Activated CD4-positive, CD25-positive, alpha-beta regulatory T cell treated with anti-CD3 and anti-CD28 coated beads, Interleukin-2, amount 50 U/mL, for 72 hours (primary cell): ENCODE measurements around the gene SYT2.
"Not testable (repeated sequence)": the region's sequence is repeated elsewhere in the genome, so short reads cannot be mapped to it uniquely, and the experiment has no call there.

Source experiments
- DNase-seq: peaks from one replicate; pipeline ENCODE4 v3.0.0; 2021

The SYT2 gene

DNA sequence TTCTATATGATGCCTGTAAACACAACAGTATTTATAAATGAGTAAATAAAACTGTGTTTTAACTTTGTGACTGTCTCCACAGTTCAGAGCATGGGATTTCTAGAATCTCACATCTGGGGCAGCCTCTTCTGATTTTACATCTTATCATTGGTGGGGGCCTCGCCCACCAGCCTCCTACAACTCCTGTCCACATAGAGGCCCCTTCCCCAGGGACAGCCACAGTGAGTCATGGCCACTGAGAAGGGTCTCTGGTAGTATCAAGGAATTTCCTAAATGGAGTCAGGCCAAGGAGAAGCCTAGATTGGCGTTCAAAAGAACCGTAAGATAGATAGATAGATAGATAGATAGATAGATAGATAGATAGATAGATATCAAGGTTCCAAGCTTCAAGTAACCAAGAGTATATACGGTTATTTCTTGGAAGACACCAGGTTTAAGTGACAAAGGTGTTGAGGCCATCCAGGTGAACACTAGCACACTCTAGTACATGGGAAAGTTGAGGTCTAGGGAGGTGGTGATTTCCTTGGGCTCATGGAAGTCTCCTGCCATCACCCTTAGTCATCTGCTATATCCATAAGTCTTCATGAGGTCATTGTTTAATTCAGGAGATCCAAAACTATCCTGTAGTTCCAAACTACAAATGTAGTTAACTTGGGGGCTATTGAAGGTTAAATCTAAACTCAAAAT is 121.6 kb downstream of the SYT2 start:
- no peak for DNase-seq

DNA sequence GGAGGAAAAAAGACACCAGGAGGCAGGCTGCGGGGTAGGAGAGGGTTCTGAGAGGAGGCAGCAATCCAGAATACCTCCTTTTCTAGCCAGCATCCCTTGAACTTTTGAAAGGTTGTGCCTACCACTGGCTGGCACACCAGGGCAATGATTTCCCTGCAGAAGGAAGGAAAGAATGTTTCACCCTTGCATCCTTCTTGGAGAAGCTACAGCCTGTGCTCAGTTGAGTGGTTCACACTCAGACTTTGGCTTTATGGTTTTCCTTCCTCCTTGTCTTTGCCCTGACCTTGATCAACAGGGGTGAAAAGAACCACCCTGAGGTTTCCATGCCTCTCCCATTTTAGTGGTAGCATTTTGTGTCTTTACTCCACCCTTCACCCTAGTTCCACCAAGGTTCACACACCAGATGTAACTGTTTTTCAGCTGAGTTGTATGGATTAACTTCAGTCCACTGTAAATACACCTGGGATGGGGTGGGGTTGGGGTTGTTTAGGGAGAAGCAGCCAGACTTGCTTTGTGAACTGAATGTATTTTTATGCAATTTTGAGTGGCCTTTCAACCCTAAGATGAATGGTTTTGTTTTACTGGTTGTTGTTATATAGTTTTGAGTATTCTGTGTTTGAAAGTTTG is 122.3 kb downstream of the SYT2 start:
- no peak for DNase-seq

DNA sequence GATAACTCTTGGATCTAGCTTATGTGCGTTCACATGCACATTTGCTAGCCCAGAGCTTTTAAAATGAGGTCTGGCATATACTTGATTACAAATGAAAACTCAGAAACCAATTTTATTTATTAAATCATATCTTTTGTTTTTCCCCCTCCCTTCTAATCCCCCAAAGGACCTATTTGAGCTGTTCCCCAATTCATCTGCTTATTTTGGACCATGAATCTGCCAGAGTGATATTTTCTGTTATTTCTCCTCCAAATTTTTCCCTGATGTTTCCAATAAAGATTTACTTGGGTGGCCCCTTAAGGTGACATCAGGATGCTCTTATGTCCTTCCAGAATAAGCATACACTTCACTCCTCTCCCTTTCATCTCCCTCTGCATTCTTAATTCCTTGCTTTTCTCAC is 123.4 kb downstream of the SYT2 start:
- DNase-seq: no peak

DNA sequence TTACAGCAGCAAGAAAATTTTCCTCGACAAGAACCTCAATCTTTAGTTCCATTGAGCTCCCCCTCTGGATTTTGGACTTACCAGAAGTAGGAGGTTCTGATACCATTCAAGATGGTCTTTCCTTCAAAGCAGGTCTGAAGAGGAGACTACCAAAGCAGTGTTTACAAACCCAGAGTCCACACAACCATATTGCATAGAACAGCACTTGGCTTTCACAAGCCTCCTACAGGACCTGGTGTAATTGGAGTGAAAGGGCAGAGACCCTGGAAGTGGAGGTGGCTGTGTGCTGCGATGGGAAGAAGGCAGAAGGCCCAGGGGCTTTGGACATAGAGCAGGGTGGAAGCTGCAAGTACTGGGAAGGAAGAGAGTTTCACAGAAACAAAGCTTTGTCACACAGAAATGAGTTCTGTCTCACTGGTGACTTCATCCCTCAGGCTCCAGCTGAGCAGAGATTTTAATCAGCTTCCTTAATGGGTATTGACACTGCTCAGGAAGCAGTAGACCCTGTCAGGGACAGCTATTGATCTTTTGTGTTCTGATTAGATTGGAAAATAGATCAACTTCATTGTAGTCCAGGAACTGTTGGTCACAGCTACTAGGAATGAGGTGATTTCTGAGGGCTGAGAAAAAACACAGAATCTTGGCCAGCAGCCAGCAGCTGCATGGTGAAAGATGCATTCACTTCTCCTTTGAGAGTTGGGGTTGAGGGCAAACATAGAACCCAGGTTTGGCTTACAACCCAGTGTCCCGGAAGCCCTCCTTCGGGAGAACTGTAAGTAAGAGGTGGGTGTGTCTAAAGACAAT is 124.0 kb downstream of the SYT2 start:
- no peak for DNase-seq

DNA sequence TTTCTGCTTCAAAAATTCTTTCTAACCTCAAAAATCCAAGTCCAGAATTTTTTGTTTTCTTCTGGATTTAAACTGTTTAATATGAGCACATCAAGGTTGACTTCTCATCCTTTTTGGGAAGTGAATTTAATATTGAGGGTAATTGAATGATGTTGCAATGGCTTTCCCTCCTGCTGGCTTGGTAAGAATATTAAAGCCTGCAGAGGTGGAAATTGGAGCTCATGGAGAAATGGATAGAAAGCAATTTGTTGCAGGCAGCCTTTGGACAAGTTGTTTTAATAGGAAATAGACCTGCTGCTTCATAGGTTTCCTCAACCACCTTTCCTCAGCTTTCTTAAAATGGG is 124.7 kb downstream of the SYT2 start:
- no peak for DNase-seq

DNA sequence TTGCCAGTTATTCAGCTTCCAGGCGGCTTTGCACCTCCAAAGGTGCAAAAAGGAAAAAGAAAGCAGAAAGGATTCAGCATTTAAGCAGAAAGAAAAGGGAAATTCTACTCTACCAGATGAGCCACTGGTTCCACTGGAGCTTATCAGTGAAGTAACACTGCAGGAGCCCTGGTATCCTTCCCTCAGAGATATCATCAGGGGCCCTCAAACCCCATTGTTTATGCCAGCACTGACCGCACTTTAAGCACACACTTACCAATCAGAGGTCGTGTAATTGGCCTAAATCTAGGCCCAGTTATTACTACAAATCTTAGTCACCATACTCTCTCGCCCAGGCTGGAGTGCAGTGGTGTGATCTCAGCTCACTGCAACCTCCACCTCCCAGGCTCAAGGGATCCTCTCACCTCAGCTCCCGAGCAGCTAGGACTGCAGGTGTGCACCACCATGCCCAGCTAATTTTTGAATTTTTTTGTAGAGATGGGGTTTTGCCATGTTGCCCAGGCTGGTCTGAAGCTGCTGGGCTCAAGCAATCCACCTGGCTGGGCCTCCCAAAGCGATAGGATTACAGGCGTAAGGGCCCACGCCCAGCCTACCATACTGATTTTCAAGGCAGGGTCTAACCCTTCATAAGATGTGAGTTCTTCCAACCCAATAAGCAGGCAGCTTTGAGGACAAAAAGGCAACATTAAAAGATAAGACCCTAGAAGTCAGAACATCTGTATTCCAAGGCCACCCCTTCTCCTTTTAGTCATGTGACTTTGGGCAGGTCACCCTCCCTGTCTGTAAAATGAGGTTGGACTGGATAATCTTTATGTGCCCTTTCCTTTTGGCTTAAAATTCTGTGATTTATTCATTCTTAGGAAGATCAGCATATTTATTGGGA is 125.3 kb downstream of the SYT2 start:
- DNase-seq: no peak

DNA sequence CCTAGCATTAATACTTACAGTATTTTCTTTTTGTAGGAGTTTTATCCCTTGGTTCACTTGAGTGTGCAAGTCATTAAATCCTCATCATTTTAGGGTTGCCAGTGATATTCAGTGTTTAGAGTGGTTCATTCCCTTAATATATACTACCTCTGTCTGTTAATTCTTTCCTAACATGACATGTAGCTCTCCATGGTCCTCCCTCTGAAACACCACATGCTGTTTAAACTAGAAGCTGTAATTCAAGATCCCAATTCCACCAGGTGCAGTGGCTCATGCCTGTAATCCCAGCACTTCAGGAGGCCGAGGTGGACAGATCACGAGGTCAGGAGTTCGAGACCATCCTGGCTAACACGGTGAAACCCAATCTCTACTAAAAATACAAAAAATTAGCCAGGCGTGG is 127.9 kb downstream of the SYT2 start:
- not testable (repeated sequence) for DNase-seq

DNA sequence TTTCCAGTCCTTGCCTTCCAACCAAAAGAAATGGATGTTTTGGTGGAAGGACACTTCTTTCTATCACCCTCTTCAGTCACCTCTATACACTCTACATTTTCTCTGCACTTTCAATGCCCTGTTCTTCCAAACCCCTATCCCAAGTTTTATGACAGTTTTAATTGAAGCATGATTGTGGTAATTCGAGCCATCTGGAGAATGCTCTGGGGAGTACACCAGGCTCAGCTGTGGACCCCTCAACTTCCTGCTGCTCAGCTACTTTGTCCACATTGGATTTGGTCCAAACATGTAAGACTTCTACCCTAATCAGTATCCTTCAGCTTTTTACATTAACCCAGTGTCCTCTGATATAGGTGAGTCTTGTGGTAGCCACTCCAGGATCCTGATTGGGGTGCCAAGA is 129.6 kb downstream of the SYT2 start:
- DNase-seq: no peak

DNA sequence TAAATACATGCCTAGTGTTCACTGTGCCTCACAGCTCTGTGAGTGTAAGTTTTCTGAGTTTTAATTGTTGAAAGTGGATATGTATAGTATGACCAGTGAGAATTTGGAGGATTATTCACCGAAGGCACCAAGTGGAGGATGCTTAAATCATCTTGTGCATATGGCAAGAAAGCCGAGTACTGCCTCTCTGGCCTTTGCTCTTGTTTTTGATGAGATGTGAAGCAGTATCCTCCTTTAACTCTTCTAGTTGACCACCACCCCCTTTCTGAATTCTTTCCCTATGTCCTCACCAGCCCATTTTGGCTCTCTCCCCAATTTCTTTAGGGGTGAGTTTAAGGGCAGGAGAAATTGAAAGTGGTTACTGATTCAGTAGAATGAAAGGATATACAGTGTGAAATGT is 130.4 kb downstream of the SYT2 start:
- no peak for DNase-seq

DNA sequence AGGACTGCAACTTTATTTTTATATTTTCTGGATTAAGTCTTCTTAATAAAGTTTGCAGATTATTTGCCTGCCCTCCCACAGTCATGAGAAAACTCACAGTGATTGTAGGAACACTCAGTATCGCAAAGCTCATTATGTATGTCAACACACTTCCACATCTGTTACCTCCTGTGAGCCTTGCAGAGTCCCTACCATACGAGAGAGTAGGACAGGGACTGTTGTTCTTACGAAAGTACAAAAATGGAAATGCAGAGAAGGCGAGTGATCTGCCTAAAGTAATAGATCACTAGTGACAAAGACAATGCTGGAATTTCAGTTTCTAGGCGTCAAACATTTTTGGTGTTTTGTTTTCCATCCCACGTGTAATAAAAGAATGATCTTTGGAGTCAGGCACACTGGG is 131.7 kb downstream of the SYT2 start:
- DNase-seq: no peak

DNA sequence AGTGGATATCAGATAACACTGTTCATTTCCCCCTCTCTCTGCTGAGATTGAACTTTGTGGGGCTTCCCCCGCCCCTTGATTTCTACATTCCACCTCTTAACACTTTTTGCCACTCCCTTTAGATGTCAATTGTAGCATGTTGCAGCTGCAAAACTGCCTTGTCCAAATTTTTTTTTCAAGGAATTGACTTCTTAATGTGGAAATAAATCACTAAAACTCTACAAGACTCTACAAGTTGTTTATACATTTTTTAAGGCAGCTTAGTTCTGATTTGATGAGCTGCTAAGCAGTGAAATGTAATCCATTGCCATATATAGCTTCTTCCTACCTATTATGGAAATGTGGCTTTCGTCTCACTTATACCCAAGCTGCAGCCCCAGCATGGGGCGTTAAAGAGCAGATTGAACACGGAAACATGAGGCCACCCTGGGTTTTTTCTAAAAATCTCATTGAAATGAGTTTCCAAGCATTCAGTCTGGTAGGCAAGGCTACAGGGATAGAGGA is 132.2 kb downstream of the SYT2 start:
- no peak for DNase-seq

DNA sequence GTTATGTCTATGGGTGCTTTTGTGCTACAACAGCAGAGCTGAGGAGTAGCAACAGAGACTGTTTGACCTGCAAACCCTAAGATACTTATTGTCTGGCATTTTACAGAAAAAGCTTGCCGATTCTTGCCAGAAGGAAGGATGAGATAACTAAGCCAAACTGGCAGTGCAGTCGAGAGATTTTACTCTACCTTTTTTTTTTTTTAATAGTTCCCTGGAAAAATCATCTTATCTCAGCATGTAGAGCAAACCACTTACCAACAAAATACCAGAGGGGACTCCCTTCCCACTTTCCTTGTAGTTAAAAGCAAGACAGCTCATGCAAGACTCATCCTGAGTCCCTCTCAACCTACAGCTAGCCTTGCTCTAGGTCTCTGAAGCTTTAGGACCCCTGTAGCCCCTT is 132.9 kb downstream of the SYT2 start:
- no peak for DNase-seq

DNA sequence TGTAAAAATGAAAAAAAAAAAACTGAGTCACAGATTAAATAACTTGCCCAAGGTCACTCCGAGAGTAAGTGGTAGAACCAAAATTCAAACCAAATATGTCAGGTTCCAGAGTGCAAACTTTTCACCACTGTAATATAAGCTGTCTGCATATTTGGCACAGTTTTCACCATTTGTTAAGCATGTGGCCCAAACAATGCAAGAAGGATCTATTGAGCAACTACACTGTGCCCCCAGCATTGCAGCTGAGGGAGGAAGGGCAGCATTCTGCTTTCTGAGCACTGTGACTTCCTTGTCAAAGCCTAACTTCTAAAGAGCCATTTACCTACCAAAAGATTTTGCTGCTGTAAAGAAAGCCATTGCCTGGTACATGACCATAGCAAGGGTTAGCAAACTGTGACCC is 133.4 kb downstream of the SYT2 start:
- no peak for DNase-seq

DNA sequence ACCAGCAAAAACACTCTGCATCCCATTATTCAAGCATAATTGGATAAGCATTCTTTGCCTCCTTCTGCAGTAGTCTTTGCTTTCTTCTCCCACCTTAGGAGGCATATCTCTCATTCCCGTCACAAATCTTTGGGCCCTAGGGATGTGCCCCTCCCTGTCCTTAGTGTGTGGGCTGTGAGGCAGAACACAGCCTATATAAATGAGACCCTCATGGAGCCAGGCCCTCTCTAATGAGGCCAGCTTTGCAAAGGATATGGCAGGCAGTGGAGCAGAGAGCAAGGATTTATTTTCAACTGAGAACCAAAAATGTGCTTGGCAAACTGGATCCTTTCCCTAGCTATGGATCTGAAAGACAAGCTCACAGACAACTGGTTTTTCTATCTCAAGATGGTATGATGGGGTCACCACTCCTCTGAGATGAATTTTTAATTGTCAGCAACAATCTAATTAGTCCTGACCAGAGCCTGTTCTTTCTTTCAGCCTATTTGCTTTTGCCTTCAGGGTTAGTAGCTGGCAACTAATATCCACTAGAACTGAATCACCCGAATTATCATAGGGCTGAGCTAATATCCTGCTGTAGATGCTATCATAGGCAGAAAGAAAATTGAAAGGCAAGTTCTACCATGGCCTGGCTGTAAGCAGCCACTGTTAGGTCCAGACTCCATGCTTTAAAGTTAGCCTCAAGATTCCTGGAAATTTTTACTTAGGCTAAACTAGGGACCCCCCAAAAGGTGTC is 134.2 kb downstream of the SYT2 start:
- DNase-seq: no peak

DNA sequence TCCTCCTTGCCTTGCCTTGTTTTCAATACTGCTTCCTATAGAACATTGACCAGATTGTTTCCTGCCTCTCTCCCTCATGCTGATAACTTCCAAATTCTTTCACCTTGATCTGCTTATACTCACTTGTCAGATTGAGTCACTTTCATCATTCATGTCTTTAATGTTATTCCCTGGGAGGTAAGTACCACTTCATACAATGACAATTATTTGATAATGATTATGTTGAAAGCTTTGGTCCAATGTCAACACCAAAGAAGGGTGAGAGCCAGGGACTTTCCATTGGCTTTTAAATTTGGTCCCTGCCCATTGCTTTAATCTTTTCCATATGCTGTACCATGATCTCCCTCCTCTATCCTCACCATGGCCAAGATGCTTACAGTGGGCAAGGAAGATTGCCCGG is 137.4 kb downstream of the SYT2 start:
- no peak for DNase-seq

DNA sequence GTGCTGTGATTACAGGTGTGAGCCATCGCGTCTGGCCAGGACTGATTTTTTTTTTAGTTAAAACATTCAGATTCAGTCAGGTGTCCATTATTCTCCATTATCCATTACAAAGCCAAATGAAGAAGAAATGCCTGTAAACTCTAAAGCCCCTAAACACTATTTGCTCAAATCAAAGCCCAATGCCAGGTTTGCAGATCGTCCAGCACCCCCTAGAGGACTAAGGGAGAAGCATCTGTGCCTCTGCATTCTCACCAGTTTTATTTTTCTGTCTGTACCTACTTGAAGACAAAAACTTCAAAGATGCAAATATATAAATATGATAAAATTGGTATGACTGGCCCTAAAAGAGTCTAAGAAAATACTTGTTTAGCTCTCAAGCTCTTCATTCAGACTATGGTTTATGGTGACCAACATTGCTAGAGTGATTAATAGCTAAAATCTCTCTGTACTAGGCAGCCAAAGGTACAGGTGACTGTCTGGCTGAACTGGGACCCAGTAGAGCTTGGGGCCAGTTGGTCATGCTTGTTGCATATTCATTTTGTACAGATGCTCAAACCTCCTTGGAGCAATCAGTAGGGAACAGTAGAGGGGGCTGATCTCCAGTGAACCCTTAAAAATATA is 138.4 kb downstream of the SYT2 start:
- DNase-seq: no peak

DNA sequence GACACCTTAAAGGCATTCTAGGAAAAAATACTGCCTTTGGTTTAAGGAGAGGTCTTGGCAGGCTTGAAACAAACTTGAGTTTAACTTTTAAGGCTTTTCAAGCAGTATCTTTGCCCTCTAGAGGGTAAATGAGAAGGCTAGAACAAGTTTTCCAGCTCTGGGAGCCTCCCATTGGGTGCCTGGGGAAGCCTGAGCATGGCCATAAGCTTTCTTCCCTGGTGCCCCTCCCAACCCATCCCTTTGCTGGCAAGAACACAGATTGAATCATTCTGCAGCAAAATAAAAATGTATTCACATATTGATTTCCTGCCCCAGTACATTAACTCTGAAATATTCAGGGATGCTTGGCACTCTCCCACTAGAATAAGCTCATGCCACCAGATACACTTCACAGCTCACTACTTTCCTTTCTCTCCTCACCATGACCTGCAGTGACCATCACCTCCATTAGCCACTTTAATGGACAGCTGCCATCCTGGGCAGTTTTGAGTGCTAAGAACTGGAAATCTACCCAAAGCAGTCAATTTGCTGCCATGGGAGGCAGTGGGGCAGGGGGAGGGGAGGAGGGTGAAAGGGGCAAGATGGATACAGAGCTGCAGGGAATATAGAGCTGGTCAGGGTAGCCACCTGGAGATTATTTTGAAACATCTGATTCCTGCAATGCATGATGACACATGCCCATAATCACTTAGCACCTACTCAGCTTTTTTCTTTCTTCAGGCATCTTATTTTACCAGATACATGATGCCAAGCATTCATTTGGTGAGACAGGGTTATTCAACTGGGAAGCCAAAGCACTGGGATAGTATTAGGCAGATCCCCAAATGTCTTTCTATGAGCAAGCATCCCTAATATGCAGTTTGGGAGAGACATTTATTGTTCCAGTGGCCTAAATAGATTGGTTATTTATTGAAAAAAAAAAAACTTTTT is 140.6 kb downstream of the SYT2 start:
- no peak for DNase-seq

DNA sequence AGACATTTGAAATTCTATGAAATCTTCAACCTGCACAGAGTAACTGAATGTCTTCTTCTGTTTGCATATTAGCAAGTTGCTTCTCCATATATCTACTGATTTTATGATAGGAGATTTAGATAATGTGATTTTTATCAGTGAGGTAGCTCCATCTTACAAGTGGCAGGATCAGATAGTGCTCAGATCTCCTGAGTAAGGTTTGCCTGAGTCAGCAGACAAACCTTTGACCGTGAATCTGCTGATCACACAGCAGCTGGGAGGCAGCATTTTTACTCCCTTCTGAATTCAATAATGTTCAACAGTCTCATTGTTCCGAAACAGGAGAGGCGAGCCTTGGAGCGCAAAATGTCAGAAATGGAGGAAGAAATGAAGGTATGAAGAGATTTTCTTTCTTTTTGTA is 141.4 kb downstream of the SYT2 start:
- no peak for DNase-seq

DNA sequence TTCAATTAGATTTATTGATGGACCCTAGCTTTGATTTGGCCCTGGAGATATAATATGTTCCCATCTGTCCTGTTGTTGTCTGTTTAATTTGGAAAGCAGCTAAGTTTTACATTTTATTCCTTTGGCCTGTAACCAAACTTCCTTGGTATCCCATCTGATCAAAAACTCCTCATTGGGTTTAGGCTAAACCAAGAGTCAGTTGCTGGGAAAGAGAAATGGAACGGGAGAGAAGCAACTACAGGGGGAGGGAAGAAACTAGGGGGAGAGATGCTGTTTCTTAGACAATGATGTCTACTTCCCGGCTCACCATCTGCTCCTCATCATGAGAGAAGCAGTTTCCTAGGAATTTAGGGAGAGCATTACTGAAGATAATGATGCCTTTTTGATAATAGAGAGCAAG is 141.8 kb downstream of the SYT2 start:
- no peak for DNase-seq

DNA sequence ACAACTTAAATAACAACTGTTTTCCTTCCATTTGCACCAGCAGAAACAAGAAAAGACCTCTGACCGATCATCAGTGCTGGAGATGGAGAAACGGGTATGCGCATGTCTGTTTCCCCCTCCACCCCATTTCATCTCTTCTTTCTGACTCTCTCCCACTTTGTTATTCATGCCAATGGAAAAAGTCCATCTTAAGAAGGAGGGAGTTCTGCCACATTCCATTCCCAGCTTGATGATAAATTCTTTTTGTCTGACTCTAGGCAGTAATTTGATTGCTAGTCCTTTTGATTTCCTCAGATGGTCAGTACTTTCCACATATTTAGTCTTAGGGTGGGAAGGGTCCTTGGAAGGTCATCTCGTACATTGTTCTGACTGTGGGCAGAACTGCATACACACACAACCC is 142.5 kb downstream of the SYT2 start:
- DNase-seq: no peak
